ENCODE data around the gene SLC17A7. TPM values are rescaled to one million over a fixed set of nuclear protein-coding genes. Genes with fewer than 3 reads are reported as not detected.

Gene SLC17A7
- total and polyA plus RNA-seq, 7 experiments from 2014 or later = 0.12 to 0.22 TPM; not detected in 5

DNA sequence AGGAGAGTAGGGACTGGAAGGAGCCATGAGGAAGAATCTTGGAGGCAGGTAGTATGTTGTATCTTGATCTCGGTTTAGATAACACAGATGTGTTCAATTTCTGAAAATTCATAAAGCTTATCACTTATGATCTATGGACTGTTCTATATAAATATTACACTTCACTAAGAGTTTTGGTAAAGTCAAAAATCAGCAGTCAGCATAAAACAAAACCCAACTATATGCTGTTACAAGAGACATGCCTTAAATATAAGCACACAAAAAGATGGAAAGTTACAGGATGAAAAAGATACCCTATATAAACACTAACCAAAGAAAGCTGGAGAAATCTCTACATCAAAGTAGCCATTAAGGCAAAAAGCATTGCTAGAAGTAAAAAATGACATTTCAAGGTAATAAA is 57.7 kb downstream of the SLC17A7 start:
- Histone ChIP-seq H3K27ac (ENCODE audit: low read depth, low read length) (no peak overlapping the region), H3K4me3 (ENCODE audit: low read length) (no peak overlapping the region), H3K4me1 (ENCODE audit: control insufficient read depth in 2 of 2, insufficient read depth in 2 of 2, low read length in 2 of 2) (peaks cover 0 to 5% of the 10 kb centered on the region in 2 donors), H3K36me3 (ENCODE audit: control insufficient read depth in 2 of 3, insufficient read depth in 3 of 3, low read length in 3 of 3) (no peaks in the 10 kb centered on the region), H3K9me3 (ENCODE audit: control insufficient read depth in 2 of 3, low read length in 3 of 3) (peaks cover 0 to 4% (median 0%) of the 10 kb centered on the region in 3 experiments), H3K27me3 (ENCODE audit: control insufficient read depth in 2 of 2, insufficient read depth in 2 of 2, low read length in 2 of 2) (no peaks in the 10 kb centered on the region)
- DNase-seq (no peak), ATAC-seq (no peak)
- H3K4me1 Mint-ChIP-seq = peaks cover 0 to 13% (median 4%) of the 10 kb centered on the region in 7 donors
- intact Hi-C loops (cut with micrococcal nuclease) = no loop called here
- POLR2A ChIA-PET = interaction anchor here (0.6 kb wide), 2 partner anchors 73 to 632 kb away, joined by 4 to 5 read pairs; no protein-coding TSS in a partner anchor
- H3K4me3 Mint-ChIP-seq = no peak overlapping the region
- CTCF ChIA-PET = no interaction called here
- peaks cover 0 to 8% (median 4%) of the 10 kb centered on the region in 5 donors for H3K36me3 Mint-ChIP-seq
- peaks cover 5 to 10% (median 5%) of the 10 kb centered on the region in 5 donors for H3K27me3 Mint-ChIP-seq
- H3K9me3 Mint-ChIP-seq = peaks cover 0 to 13% (median 6%) of the 10 kb centered on the region in 11 donors
- no peak overlapping the region for H3K27ac Mint-ChIP-seq

GRCh38 chr19:49382639-49383038 is 58.7 kb downstream of the SLC17A7 start:
- H3K9me3 ChIP-seq (ENCODE audit: control insufficient read depth in 2 of 3, low read length in 3 of 3) = peaks cover 0 to 4% (median 0%) of the 10 kb centered on the region in 3 experiments
- peaks cover 0 to 8% (median 4%) of the 10 kb centered on the region in 5 donors for H3K36me3 Mint-ChIP-seq
- no peaks in the 10 kb centered on the region for H3K4me1 ChIP-seq (ENCODE audit: control insufficient read depth in 2 of 2, insufficient read depth in 2 of 2, low read length in 2 of 2)
- peaks cover 0 to 6% (median 0%) of the 10 kb centered on the region in 7 donors for H3K4me1 Mint-ChIP-seq
- no peak for DNase-seq
- peaks cover 5 to 10% (median 8%) of the 10 kb centered on the region in 5 donors for H3K27me3 Mint-ChIP-seq
- CTCF ChIA-PET = no interaction called here
- no peak overlapping the region for H3K4me3 ChIP-seq (ENCODE audit: low read length)
- no peak overlapping the region for H3K4me3 Mint-ChIP-seq
- no peaks in the 10 kb centered on the region for H3K36me3 ChIP-seq (ENCODE audit: control insufficient read depth in 2 of 3, insufficient read depth in 3 of 3, low read length in 3 of 3)
- H3K27me3 ChIP-seq (ENCODE audit: control insufficient read depth in 2 of 2, insufficient read depth in 2 of 2, low read length in 2 of 2) = no peaks in the 10 kb centered on the region
- intact Hi-C loops (cut with micrococcal nuclease) = no loop called here
- POLR2A ChIA-PET = interaction anchor here (1.4 kb wide), 1 partner anchor 15 kb away, joined by 4 read pairs; no protein-coding TSS in a partner anchor
- H3K27ac Mint-ChIP-seq = no peak overlapping the region
- ATAC-seq = no peak
- peaks cover 0 to 13% (median 6%) of the 10 kb centered on the region in 11 donors for H3K9me3 Mint-ChIP-seq
- H3K27ac ChIP-seq (ENCODE audit: low read depth, low read length) = no peak overlapping the region

DNA sequence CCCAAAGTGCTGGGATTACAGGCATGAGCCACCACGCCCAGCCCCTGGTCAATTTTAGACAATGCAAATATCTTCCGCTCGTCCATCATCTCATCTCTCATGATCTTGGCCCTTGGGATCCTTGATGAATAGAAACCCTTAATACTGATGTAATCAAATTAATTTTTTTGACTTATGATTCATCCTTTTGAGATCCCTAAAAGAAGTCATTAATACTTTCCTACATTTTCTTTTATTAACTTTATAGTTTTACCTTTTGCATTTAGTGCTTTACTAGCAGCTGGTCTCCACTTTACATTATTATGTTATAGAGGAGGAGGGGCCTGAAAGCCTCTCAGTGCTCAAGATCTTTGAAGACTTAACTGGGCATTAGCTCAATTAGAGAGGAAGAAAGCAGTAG is 60.9 kb downstream of the SLC17A7 start:
- CTCF ChIA-PET = interaction anchor here (2.0 kb wide), 1 partner anchor 10 kb away, joined by 8 read pairs; no protein-coding TSS in a partner anchor
- peaks cover 0 to 4% (median 0%) of the 10 kb centered on the region in 3 experiments for H3K9me3 ChIP-seq (ENCODE audit: control insufficient read depth in 2 of 3, low read length in 3 of 3)
- DNase-seq (no peak), ATAC-seq (no peak)
- no peak overlapping the region for H3K4me3 Mint-ChIP-seq
- H3K27ac ChIP-seq (ENCODE audit: low read depth, low read length) = no peak overlapping the region
- H3K36me3 Mint-ChIP-seq = peaks cover 0 to 8% (median 4%) of the 10 kb centered on the region in 5 donors
- H3K27me3 Mint-ChIP-seq = peaks cover 5 to 17% (median 10%) of the 10 kb centered on the region in 5 donors
- no peak overlapping the region for H3K4me3 ChIP-seq (ENCODE audit: low read length)
- intact Hi-C loops (cut with micrococcal nuclease) = no loop called here
- H3K27me3 ChIP-seq (ENCODE audit: control insufficient read depth in 2 of 2, insufficient read depth in 2 of 2, low read length in 2 of 2) = no peaks in the 10 kb centered on the region
- H3K36me3 ChIP-seq (ENCODE audit: control insufficient read depth in 2 of 3, insufficient read depth in 3 of 3, low read length in 3 of 3) = no peaks in the 10 kb centered on the region
- no peak overlapping the region for H3K27ac Mint-ChIP-seq
- H3K4me1 ChIP-seq (ENCODE audit: control insufficient read depth in 2 of 2, insufficient read depth in 2 of 2, low read length in 2 of 2) = no peaks in the 10 kb centered on the region
- H3K4me1 Mint-ChIP-seq = no peaks in the 10 kb centered on the region
- peaks cover 0 to 13% (median 6%) of the 10 kb centered on the region in 11 donors for H3K9me3 Mint-ChIP-seq
- POLR2A ChIA-PET = no interaction called here

Other genes starting within 250 kb of the SLC17A7 start
- gene SLC6A16, start 116.3 kb downstream of the SLC17A7 start, total RNA-seq = 1 to 10 TPM; 3.6 to 6.1 (median 5.3) TPM
- gene SLC6A16, start 116.3 kb downstream of the SLC17A7 start, polyA plus RNA-seq = 1 to 10 TPM; 1.6 to 3.3 TPM
- gene CD37, start 106.1 kb downstream of the SLC17A7 start, total RNA-seq = 100 to 1,000 TPM; 269 to 416 (median 345) TPM
- gene CD37, start 106.1 kb downstream of the SLC17A7 start, polyA plus RNA-seq = 100 to 1,000 TPM; 192 to 226 TPM
- under 1 TPM in 1 of 5 experiments, not detected in 4; 0.29 TPM for gene TEAD2, start 79.1 kb downstream of the SLC17A7 start, total RNA-seq
- gene TEAD2, start 79.1 kb downstream of the SLC17A7 start, polyA plus RNA-seq = not detected
- not detected for gene DKKL1, start 77.7 kb downstream of the SLC17A7 start, total RNA-seq
- not detected for gene DKKL1, start 77.7 kb downstream of the SLC17A7 start, polyA plus RNA-seq
- under 1 TPM in 3 of 5 experiments, not detected in 2; 0.27 to 0.97 (median 0.42) TPM for gene KASH5, start 53.3 kb downstream of the SLC17A7 start, total RNA-seq
- gene KASH5, start 53.3 kb downstream of the SLC17A7 start, polyA plus RNA-seq = not detected
- gene PTH2, start 18.1 kb downstream of the SLC17A7 start, total RNA-seq = not detected
- gene PTH2, start 18.1 kb downstream of the SLC17A7 start, polyA plus RNA-seq = not detected
- not detected for gene GFY, start 16.1 kb downstream of the SLC17A7 start, total RNA-seq
- gene GFY, start 16.1 kb downstream of the SLC17A7 start, polyA plus RNA-seq = not detected
- 100 to 1,000 TPM; 136 to 183 (median 159) TPM for gene PIH1D1, start 10.3 kb upstream of the SLC17A7 start, total RNA-seq
- gene PIH1D1, start 10.3 kb upstream of the SLC17A7 start, polyA plus RNA-seq = 10 to 100 TPM; 62.7 to 91.8 TPM
- gene ALDH16A1, start 11.7 kb upstream of the SLC17A7 start, total RNA-seq = 10 to 100 TPM; 27.6 to 38.1 (median 33.3) TPM
- 10 to 100 TPM; 28.3 to 37.8 TPM for gene ALDH16A1, start 11.7 kb upstream of the SLC17A7 start, polyA plus RNA-seq
- gene FLT3LG, start 32.7 kb upstream of the SLC17A7 start, total RNA-seq = 100 to 1,000 TPM in 3 of 5 experiments, 10 to 100 TPM in 2; 90.6 to 401 (median 280) TPM
- 100 to 1,000 TPM; 148 to 168 TPM for gene FLT3LG, start 32.7 kb upstream of the SLC17A7 start, polyA plus RNA-seq
- gene RPL13A, start 46.1 kb upstream of the SLC17A7 start, total RNA-seq = 1,000 to 10,000 TPM; 2,467 to 6,044 (median 5,762) TPM
- gene RPL13A, start 46.1 kb upstream of the SLC17A7 start, polyA plus RNA-seq = 1,000 to 10,000 TPM; 3,356 to 4,438 TPM
- 1,000 to 10,000 TPM; 2,065 to 3,362 (median 2,972) TPM for gene RPS11, start 54.9 kb upstream of the SLC17A7 start, total RNA-seq
- gene RPS11, start 54.9 kb upstream of the SLC17A7 start, polyA plus RNA-seq = 1,000 to 10,000 TPM; 2,125 to 2,254 TPM
- 100 to 1,000 TPM in 1 of 5 experiments, 10 to 100 TPM in 3, 1 to 10 TPM in 1; 8.2 to 177 (median 47.5) TPM for gene FCGRT, start 71.1 kb upstream of the SLC17A7 start, total RNA-seq
- 100 to 1,000 TPM; 117 to 129 TPM for gene FCGRT, start 71.1 kb upstream of the SLC17A7 start, polyA plus RNA-seq
- 10 to 100 TPM in 1 of 5 experiments, 1 to 10 TPM in 4; 1.9 to 14.5 (median 3.5) TPM for gene RCN3, start 86.5 kb upstream of the SLC17A7 start, total RNA-seq
- 10 to 100 TPM in 1 of 2 donors, 1 to 10 TPM in 1; 6.9 to 12.3 TPM for gene RCN3, start 86.5 kb upstream of the SLC17A7 start, polyA plus RNA-seq
- gene NOSIP, start 139.0 kb upstream of the SLC17A7 start, total RNA-seq = 100 to 1,000 TPM; 222 to 267 (median 228) TPM
- gene NOSIP, start 139.0 kb upstream of the SLC17A7 start, polyA plus RNA-seq = 1,000 to 10,000 TPM in 1 of 2 donors, 100 to 1,000 TPM in 1; 933 to 1,232 TPM
- gene PRRG2, start 139.8 kb upstream of the SLC17A7 start, total RNA-seq = 1 to 10 TPM in 2 of 5 experiments, under 1 TPM in 3; 0.44 to 2.9 (median 0.58) TPM
- gene PRRG2, start 139.8 kb upstream of the SLC17A7 start, polyA plus RNA-seq = under 1 TPM in 1 of 2 donors, not detected in 1; 0.30 TPM
- 10 to 100 TPM; 45.6 to 69.4 (median 60.0) TPM for gene PRR12, start 149.7 kb upstream of the SLC17A7 start, total RNA-seq
- gene PRR12, start 149.7 kb upstream of the SLC17A7 start, polyA plus RNA-seq = under 1 TPM; 0.25 to 0.74 TPM
- gene RRAS, start 198.6 kb upstream of the SLC17A7 start, total RNA-seq = 10 to 100 TPM; 11.0 to 18.6 (median 13.8) TPM
- 10 to 100 TPM; 31.8 to 37.0 TPM for gene RRAS, start 198.6 kb upstream of the SLC17A7 start, polyA plus RNA-seq
- 10 to 100 TPM; 35.0 to 74.9 (median 48.8) TPM for gene SCAF1, start 200.7 kb upstream of the SLC17A7 start, total RNA-seq
- gene SCAF1, start 200.7 kb upstream of the SLC17A7 start, polyA plus RNA-seq = 1 to 10 TPM; 1.4 to 3.7 TPM
- 100 to 1,000 TPM; 176 to 346 (median 212) TPM for gene IRF3, start 224.3 kb upstream of the SLC17A7 start, total RNA-seq
- 10 to 100 TPM; 55.5 to 80.7 TPM for gene IRF3, start 224.3 kb upstream of the SLC17A7 start, polyA plus RNA-seq
- gene BCL2L12, start 224.4 kb upstream of the SLC17A7 start, total RNA-seq = 10 to 100 TPM; 11.3 to 57.2 (median 22.6) TPM
- gene BCL2L12, start 224.4 kb upstream of the SLC17A7 start, polyA plus RNA-seq = 10 to 100 TPM; 11.4 to 14.8 TPM
- 100 to 1,000 TPM in 1 of 5 experiments, 10 to 100 TPM in 4; 73.1 to 169 (median 95.3) TPM for gene PRMT1, start 235.7 kb upstream of the SLC17A7 start, total RNA-seq
- 100 to 1,000 TPM; 126 to 145 TPM for gene PRMT1, start 235.7 kb upstream of the SLC17A7 start, polyA plus RNA-seq
- 1 to 10 TPM; 2.8 to 7.5 (median 4.6) TPM for gene ADM5, start 248.1 kb upstream of the SLC17A7 start, total RNA-seq
- under 1 TPM in 1 of 2 donors, not detected in 1; 0.34 TPM for gene ADM5, start 248.1 kb upstream of the SLC17A7 start, polyA plus RNA-seq
- 1 to 10 TPM in 4 of 5 experiments, under 1 TPM in 1; 0.96 to 6.0 (median 1.5) TPM for gene CPT1C, start 249.6 kb upstream of the SLC17A7 start, total RNA-seq
- 1 to 10 TPM in 1 of 2 donors, not detected in 1; 1.7 TPM for gene CPT1C, start 249.6 kb upstream of the SLC17A7 start, polyA plus RNA-seq

Data from naive thymus-derived CD4-positive, alpha-beta T cell (primary cell).